ENCODE data around the gene PRDX3.
"Not testable (repeated sequence)": the region's sequence is repeated elsewhere in the genome, so short reads cannot be mapped to it uniquely, and the experiment has no call there.

PRDX3 gene

GRCh38 chr10:119149157-119149556, 29.5 kb downstream of the PRDX3 start:
- ChIA-PET CTCF (interaction anchor here (0.6 kb wide), 1 partner anchor 320 kb away, joined by 3 read pairs; no protein-coding TSS in a partner anchor), POLR2A (ENCODE audit: low non-redundant PET) (no interaction called here)
- DNase-seq (ENCODE audit: low spot score): no peak
- 0 out of 2 replicates have a peak overlapping the region, but pooled peaks have one; percentile 5 for H3K27ac ChIP-seq
- no peak for TF ChIP-seq CTCF (conservative IDR thresholded peaks at IDR 0.05; ENCODE audit: low read depth)

- no peak overlapping the region for H3K27ac ChIP-seq
- CTCF ChIA-PET: interaction anchor here (0.6 kb wide), 1 partner anchor 27 kb away, joined by 3 read pairs; no protein-coding TSS in a partner anchor
- no peak for DNase-seq (ENCODE audit: low spot score)
- POLR2A ChIA-PET (ENCODE audit: low non-redundant PET): no interaction called here
- TF ChIP-seq CTCF (conservative IDR thresholded peaks at IDR 0.05; ENCODE audit: low read depth): no peak
Observed at GRCh38 chr10:119143657-119144056, 35.0 kb downstream of the PRDX3 start.

- peak overlapping the region; percentile 4; the same call in 1 of the 2 replicates for H3K27ac ChIP-seq
- ChIA-PET CTCF (no interaction called here), POLR2A (ENCODE audit: low non-redundant PET) (no interaction called here)
- no peak for DNase-seq (ENCODE audit: low spot score)
- no peak for TF ChIP-seq CTCF (conservative IDR thresholded peaks at IDR 0.05; ENCODE audit: low read depth)
Observed at GRCh38 chr10:119140603-119141245, 37.9 kb downstream of the PRDX3 start.

- H3K27ac ChIP-seq: peak overlapping the region; percentile 37
- DNase-seq (ENCODE audit: low spot score): peak; percentile 49
- TF ChIP-seq CTCF (conservative IDR thresholded peaks at IDR 0.05; ENCODE audit: low read depth): peak; percentile 33
- POLR2A ChIA-PET (ENCODE audit: low non-redundant PET): no interaction called here
- CTCF ChIA-PET: no interaction called here
Observed at GRCh38 chr10:119139464-119140067, 39.0 kb downstream of the PRDX3 start.

- DNase-seq (ENCODE audit: low spot score): no peak
- ChIA-PET POLR2A (ENCODE audit: low non-redundant PET) (no interaction called here), CTCF (interaction anchor here (0.5 kb wide), 1 partner anchor 68 kb away, joined by 3 read pairs; no protein-coding TSS in a partner anchor)
- no peak for TF ChIP-seq CTCF (conservative IDR thresholded peaks at IDR 0.05; ENCODE audit: low read depth)
- peak overlapping the region; percentile 37 for H3K27ac ChIP-seq
Observed at GRCh38 chr10:119138346-119139306, 40.0 kb downstream of the PRDX3 start.

- DNase-seq (ENCODE audit: low spot score); H3K27ac ChIP-seq; POLR2A ChIA-PET (ENCODE audit: low non-redundant PET): not testable (repeated sequence)
- CTCF ChIA-PET: interaction anchor here (0.6 kb wide), 1 partner anchor 684 kb away, joined by 4 read pairs; no protein-coding TSS in a partner anchor
Observed at GRCh38 chr10:119137878-119138277, 40.7 kb downstream of the PRDX3 start.

Data from RWPE1 (cell line).